PC-3 (cell line): ENCODE data around the gene DCBLD1. TPM values are rescaled to one million over a fixed set of nuclear protein-coding genes. Genes with fewer than 3 reads are reported as not detected.

ENCODE experiments used
- ATAC-seq: fragments of 200-7000 bp; cut with Tn5 transposase; 2 replicates; pipeline ENCODE4 v1.9.1; 2020; ENCODE audit warnings: mild to moderate bottlenecking, moderate library complexity
- BruUV-seq: library from RNA; stranded (reverse); fragments of 400-500 nt; replicated peaks from 2 replicates; lab custom pipeline; 2021; lab: Mats Ljungman, UMichigan
- CTCF ChIA-PET: fragments of 300-600 bp; sonication (Branson Sonifier 250); formaldehyde crosslinking; loops from one replicate; lab custom pipeline; 2022; ENCODE audit warnings: antibody characterized with exemption; lab: Charles Lee
- POLR2A ChIA-PET: fragments of 300-600 bp; sonication (Branson Sonifier 250); formaldehyde crosslinking; loops from one replicate; lab custom pipeline; 2022; ENCODE audit warnings: antibody characterized with exemption; ENCODE audit not compliant: unreplicated experiment; lab: Charles Lee
- DNase-seq: peaks from one replicate; pipeline ENCODE4 v3.0.0-alpha.2; 2015
- H2AFZ ChIP-seq: fragments of 300-600 bp; sonication (generic); 2 replicates; pipeline ENCODE4 v1.6.0; 2016; ENCODE audit warnings: antibody characterized with exemption, low read length
- H3F3A ChIP-seq: fragments of 300-600 bp; sonication (generic); one replicate; pipeline ENCODE4 v1.6.0; 2017; ENCODE audit warnings: antibody characterized with exemption, low read length, control low read depth, mild to moderate bottlenecking; ENCODE audit not compliant: unreplicated experiment
- H3K27ac ChIP-seq: fragments of 300-600 bp; sonication (generic); 2 replicates; pipeline ENCODE4 v1.5.1; 2016; ENCODE audit warnings: mild to moderate bottlenecking, low read length
- H3K27me3 ChIP-seq: fragments of 300-600 bp; sonication (generic); 2 replicates; pipeline ENCODE4 v1.6.1; 2016; ENCODE audit warnings: low read length, mixed read lengths
- H3K36me3 ChIP-seq: fragments of 300-600 bp; sonication (generic); 2 replicates; pipeline ENCODE4 v1.6.1; 2016; ENCODE audit warnings: low read depth, mixed run types, low read length, mixed read lengths
- H3K4me1 ChIP-seq: fragments of 300-600 bp; sonication (generic); 2 replicates; pipeline ENCODE4 v1.5.1; 2016; ENCODE audit warnings: low read length; ENCODE audit not compliant: insufficient read depth
- H3K4me2 ChIP-seq: fragments of 300-600 bp; sonication (generic); 2 replicates; pipeline ENCODE4 v1.6.0; 2016; ENCODE audit warnings: low read length
- H3K4me3 ChIP-seq: fragments of 300-600 bp; sonication (generic); 2 replicates; pipeline ENCODE4 v1.5.1; 2016; ENCODE audit warnings: mild to moderate bottlenecking, low read length, mixed read lengths
- H3K79me2 ChIP-seq: fragments of 300-600 bp; sonication (generic); 2 replicates; pipeline ENCODE4 v1.6.1; 2017; ENCODE audit warnings: low read length, mixed read lengths
- H3K9ac ChIP-seq: fragments of 300-600 bp; sonication (generic); 2 replicates; pipeline ENCODE4 v1.6.0; 2016; ENCODE audit warnings: mild to moderate bottlenecking, low read length
- H3K9me2 ChIP-seq: fragments of 300-600 bp; sonication (generic); replicated peaks from 2 replicates; pipeline ENCODE4 v1.6.1; 2016; ENCODE audit warnings: mixed run types, low read length, mixed read lengths
- H3K9me3 ChIP-seq: fragments of 300-600 bp; sonication (generic); 2 replicates; pipeline ENCODE4 v1.6.1; 2016; ENCODE audit warnings: low read length, mixed read lengths
- H4K20me1 ChIP-seq: fragments of 300-600 bp; sonication (generic); 2 replicates; pipeline ENCODE4 v1.6.1; 2016; ENCODE audit warnings: low read length, mixed read lengths
- EZH2 ChIP-seq: fragments of 300-600 bp; sonication (generic); IDR thresholded peaks from one replicate; pipeline ENCODE4 v1.6.1; 2017; ENCODE audit warnings: antibody characterized with exemption, mild to moderate bottlenecking, low read length; ENCODE audit not compliant: unreplicated experiment
- EZH2phosphoT487 ChIP-seq: fragments of 300-600 bp; sonication (generic); IDR thresholded peaks from 2 replicates; pipeline ENCODE4 v1.6.1; 2018; ENCODE audit warnings: mild to moderate bottlenecking, antibody characterized with exemption, low read length, borderline replicate concordance
- intact Hi-C: fragments of 100-400 bp; cut with micrococcal nuclease; formaldehyde crosslinking; loops from 2 replicates; pipeline ENCODE4 v1.9.0; 2023
- total RNA-seq: library from RNA; depleted of rRNA; stranded (reverse); fragments of >200 nt; gene quantifications from 2 replicates; pipeline ENCODE4 v1.2.3, GENCODE V29; 2014
- TF ChIP-seq, protein P1 (sequence below): fragments of 300-600 bp; sonication (generic); conservative IDR thresholded peaks from 2 replicates; pipeline ENCODE4 v1.5.1; 2017; ENCODE audit warnings: antibody characterized with exemption, low read depth, mild to moderate bottlenecking, low read length

Gene DCBLD1
- total RNA-seq, 1 experiment from 2014 or later: 35.9 TPM

DNA sequence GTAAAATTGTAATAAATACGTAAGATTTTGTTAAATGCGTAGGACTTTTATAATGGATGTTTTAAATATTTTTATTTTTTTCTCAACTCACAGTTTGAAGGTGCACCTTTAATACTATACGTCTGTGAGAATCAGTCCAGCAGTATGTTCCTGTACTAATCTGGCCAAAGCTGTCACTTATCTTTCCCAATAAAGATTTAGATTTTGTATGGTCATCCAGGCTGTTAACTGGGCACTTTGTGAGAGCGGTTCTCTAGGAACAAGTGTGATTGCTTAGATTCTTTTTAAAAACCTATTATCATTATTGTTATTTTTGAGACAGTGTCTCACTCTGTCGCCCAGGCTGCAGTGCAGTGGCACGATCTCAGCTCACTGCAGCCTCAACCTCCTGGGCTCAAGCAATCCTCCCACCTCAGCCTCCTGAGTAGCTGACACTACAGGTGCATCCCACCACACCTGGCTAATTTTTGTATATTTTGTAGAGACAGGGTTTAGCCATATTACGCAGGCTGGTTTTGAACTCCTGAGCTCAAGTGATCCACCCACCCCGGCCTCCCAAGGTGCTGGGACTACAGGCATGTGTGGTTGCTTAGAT, 1.7 kb downstream of the DCBLD1 start:
- H3K79me2 ChIP-seq: peaks cover 59% of the 10 kb centered on the region
- H2AFZ ChIP-seq: peak overlapping the region; percentile 72
- BruUV-seq: no TSS peak
- H4K20me1 ChIP-seq: no peaks in the 10 kb centered on the region
- H3K9me3 ChIP-seq: no peaks in the 10 kb centered on the region
- POLR2A ChIA-PET: interaction anchor here (0.6 kb wide), 1 partner anchor 10 kb away, joined by 5 read pairs; no protein-coding TSS in a partner anchor
- DNase-seq: no peak
- H3K4me3 ChIP-seq: peak overlapping the region; percentile 77
- intact Hi-C loops: no loop called here
- no peaks in the 10 kb centered on the region for H3K27me3 ChIP-seq
- peak overlapping the region; percentile 60 for H3K9ac ChIP-seq
- peaks cover 5% of the 10 kb centered on the region; the same call in 1 of the 2 replicates for H3K36me3 ChIP-seq
- CTCF ChIA-PET: interaction anchor here (0.6 to 0.7 kb wide), 3 partner anchors 19 to 1206 kb away, joined by 3 read pairs; partner anchors contain the start of gene GOPC
- H3K27ac ChIP-seq: no peak overlapping the region
- ATAC-seq: no peak
- TF ChIP-seq EZH2phosphoT487 (no peak), EZH2 (no peak)
- TF ChIP-seq, protein P1, sequence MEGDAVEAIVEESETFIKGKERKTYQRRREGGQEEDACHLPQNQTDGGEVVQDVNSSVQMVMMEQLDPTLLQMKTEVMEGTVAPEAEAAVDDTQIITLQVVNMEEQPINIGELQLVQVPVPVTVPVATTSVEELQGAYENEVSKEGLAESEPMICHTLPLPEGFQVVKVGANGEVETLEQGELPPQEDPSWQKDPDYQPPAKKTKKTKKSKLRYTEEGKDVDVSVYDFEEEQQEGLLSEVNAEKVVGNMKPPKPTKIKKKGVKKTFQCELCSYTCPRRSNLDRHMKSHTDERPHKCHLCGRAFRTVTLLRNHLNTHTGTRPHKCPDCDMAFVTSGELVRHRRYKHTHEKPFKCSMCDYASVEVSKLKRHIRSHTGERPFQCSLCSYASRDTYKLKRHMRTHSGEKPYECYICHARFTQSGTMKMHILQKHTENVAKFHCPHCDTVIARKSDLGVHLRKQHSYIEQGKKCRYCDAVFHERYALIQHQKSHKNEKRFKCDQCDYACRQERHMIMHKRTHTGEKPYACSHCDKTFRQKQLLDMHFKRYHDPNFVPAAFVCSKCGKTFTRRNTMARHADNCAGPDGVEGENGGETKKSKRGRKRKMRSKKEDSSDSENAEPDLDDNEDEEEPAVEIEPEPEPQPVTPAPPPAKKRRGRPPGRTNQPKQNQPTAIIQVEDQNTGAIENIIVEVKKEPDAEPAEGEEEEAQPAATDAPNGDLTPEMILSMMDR: no peak
- no peaks in the 10 kb centered on the region for H3F3A ChIP-seq
- peaks cover 23% of the 10 kb centered on the region for H3K4me1 ChIP-seq
- peak overlapping the region; percentile 88 for H3K4me2 ChIP-seq
- no peaks in the 10 kb centered on the region for H3K9me2 ChIP-seq

DNA sequence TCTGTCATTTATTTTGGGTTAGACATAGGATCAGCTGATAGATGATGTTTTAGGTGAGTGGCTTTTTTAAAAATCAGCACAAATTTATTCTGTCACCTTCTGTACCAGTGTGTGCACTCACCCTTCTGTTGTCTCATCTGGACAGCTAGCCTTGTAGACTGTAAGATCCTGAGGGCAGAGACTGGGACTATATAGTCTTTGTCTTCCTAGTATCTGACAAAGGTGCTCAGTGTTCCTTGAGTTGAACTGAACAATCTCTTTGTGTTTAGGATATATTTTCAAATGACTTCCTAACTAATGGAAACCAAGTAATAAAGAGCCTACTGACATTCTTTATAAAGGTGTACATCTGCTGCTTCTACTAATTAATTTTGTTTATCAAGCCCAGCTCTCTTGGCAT, 3.0 kb downstream of the DCBLD1 start:
- Histone ChIP-seq H3K79me2 (peaks cover 71% of the 10 kb centered on the region), H3K27me3 (no peaks in the 10 kb centered on the region), H3K9me3 (no peaks in the 10 kb centered on the region), H3K27ac (no peak overlapping the region), H3K9me2 (no peaks in the 10 kb centered on the region), H3K36me3 (peaks cover 5% of the 10 kb centered on the region; the same call in 1 of the 2 replicates), H3K4me2 (peak overlapping the region; percentile 88), H3K4me1 (peaks cover 23% of the 10 kb centered on the region), H2AFZ (no peak overlapping the region), H3K4me3 (peak overlapping the region; percentile 77), H3F3A (no peaks in the 10 kb centered on the region), H4K20me1 (no peaks in the 10 kb centered on the region), H3K9ac (no peak overlapping the region)
- ChIA-PET POLR2A (no interaction called here), CTCF (interaction anchor here (0.6 kb wide), 1 partner anchor 11 kb away, joined by 3 read pairs; no protein-coding TSS in a partner anchor)
- intact Hi-C loops: no loop called here
- ATAC-seq: no peak
- TF ChIP-seq EZH2phosphoT487 (no peak), EZH2 (no peak)
- TF ChIP-seq, protein P1: no peak
- BruUV-seq: no TSS peak
- DNase-seq: no peak

DNA sequence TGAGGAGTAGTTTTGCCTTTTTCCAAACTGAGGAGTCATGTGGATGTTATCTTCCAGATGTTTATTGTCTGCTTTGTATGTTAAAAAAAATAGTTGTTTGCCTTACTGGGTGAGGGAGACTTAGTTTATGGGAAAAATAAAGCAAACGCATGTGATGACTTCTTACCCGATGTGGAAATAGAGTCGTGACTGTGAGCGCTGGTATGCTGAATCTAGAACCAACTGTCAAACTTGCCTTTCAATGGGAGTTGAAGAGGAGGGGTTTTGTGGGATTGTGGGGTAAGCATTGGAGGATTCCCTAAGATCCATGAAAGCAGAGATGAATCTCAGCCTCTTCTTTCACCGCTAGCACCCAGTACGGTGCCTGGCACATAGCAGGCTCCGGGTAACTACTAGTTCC, 5.3 kb downstream of the DCBLD1 start:
- BruUV-seq: no TSS peak
- Histone ChIP-seq H3K4me2 (no peak overlapping the region), H3K4me3 (no peak overlapping the region), H3K4me1 (peaks cover 31% of the 10 kb centered on the region), H3K27me3 (no peaks in the 10 kb centered on the region), H3K9me3 (no peaks in the 10 kb centered on the region), H2AFZ (no peak overlapping the region), H3K9ac (no peak overlapping the region), H3K79me2 (peaks cover 95% of the 10 kb centered on the region), H3K27ac (no peak overlapping the region), H4K20me1 (no peaks in the 10 kb centered on the region), H3K9me2 (no peaks in the 10 kb centered on the region), H3F3A (no peaks in the 10 kb centered on the region), H3K36me3 (peaks cover 5% of the 10 kb centered on the region; the same call in 1 of the 2 replicates)
- intact Hi-C loops: no loop called here
- ChIA-PET POLR2A (no interaction called here), CTCF (no interaction called here)
- no peak for ATAC-seq
- no peak for DNase-seq
- TF ChIP-seq EZH2phosphoT487: no peak
- TF ChIP-seq, protein P1: no peak
- no peak for TF ChIP-seq EZH2
